ENCODE data around the gene PPFIBP1. TPM values are rescaled to one million over a fixed set of nuclear protein-coding genes. Genes with fewer than 3 reads are reported as not detected.

Gene PPFIBP1
- polyA plus RNA-seq, 1 donor (not counting 4 experiments of a cell fraction or from before 2014, with no cell fraction given), result 83.5 TPM

DNA sequence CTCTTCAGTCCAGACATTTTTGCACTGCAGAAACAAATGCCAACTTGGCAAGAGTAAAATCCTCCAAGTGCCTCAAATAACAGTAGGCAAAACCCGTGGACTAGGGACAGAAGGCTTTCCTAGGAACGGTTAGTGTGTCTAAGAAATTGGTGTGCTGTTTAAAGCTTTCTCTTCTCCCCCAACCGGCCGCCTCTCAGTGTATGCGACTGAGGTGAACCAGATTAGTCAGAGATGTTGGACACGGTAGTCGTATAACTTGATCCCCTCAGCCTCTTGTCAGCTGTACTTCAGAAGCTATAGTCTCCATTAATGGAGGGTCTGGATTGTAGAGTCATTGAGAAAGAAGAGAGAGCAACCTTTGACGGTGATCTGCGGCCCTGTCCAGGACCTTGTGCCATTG, 21.7 kb downstream of the PPFIBP1 start:
- FAIRE-seq (peak; percentile 71), DNase-seq (ENCODE audit: low read depth, low spot score) (no peak)
- Histone ChIP-seq H2AFZ (ENCODE audit: control insufficient read depth, low read length) (no peak overlapping the region), H3K9me3 (ENCODE audit: control insufficient read depth, low read depth, low read length) (no peaks in the 10 kb centered on the region), H3K9ac (ENCODE audit: control insufficient read depth, extremely low read depth, insufficient read depth, low read length) (peak overlapping the region; percentile 54), H3K4me2 (ENCODE audit: control insufficient read depth, extremely low read depth, insufficient read depth, low read depth, low read length) (peak overlapping the region; percentile 68), H3K27ac (ENCODE audit: control insufficient read depth, insufficient read depth, low read length) (peak overlapping the region; percentile 48), H3K79me2 (ENCODE audit: control insufficient read depth, insufficient read depth, low read length) (peaks cover 78% of the 10 kb centered on the region), H3K4me1 (ENCODE audit: control insufficient read depth, extremely low read depth, insufficient read depth, low read length) (peaks cover 76% of the 10 kb centered on the region), H3K36me3 (ENCODE audit: control insufficient read depth in 2 of 2, extremely low read depth in 1 of 2, insufficient read depth in 2 of 2, low read length in 2 of 2) (peaks cover 0 to 1% of the 10 kb centered on the region in 2 experiments), H3K4me3 (ENCODE audit: control insufficient read depth in 2 of 3, extremely low read depth in 1 of 3, insufficient read depth in 2 of 3, low read depth in 1 of 3, low read length in 3 of 3) (no peak overlapping the region), H3K9me1 (ENCODE audit: control insufficient read depth, extremely low read depth, insufficient read depth, low read length) (peaks cover 2% of the 10 kb centered on the region), H4K20me1 (ENCODE audit: control insufficient read depth, extremely low read depth, insufficient read depth, low read length) (no peaks in the 10 kb centered on the region), H3K27me3 (ENCODE audit: control insufficient read depth, extremely low read depth, insufficient read depth, low read length) (no peaks in the 10 kb centered on the region)
- TF ChIP-seq, protein P1, sequence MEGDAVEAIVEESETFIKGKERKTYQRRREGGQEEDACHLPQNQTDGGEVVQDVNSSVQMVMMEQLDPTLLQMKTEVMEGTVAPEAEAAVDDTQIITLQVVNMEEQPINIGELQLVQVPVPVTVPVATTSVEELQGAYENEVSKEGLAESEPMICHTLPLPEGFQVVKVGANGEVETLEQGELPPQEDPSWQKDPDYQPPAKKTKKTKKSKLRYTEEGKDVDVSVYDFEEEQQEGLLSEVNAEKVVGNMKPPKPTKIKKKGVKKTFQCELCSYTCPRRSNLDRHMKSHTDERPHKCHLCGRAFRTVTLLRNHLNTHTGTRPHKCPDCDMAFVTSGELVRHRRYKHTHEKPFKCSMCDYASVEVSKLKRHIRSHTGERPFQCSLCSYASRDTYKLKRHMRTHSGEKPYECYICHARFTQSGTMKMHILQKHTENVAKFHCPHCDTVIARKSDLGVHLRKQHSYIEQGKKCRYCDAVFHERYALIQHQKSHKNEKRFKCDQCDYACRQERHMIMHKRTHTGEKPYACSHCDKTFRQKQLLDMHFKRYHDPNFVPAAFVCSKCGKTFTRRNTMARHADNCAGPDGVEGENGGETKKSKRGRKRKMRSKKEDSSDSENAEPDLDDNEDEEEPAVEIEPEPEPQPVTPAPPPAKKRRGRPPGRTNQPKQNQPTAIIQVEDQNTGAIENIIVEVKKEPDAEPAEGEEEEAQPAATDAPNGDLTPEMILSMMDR (optimal IDR thresholded peaks at IDR 0.05 in 1 of 3, IDR thresholded peaks at IDR 0.05 in 1 of 3, conservative IDR thresholded peaks at IDR 0.05 in 1 of 3; ENCODE audit: extremely low read depth in 1 of 3, insufficient read depth in 2 of 3, low read length in 3 of 3), result no peak
- no peak for TF ChIP-seq EZH2 (IDR thresholded peaks at IDR 0.05; ENCODE audit: low read length)
- dilution Hi-C loops (cut with MboI; ENCODE audit: extremely low pct_ligation_motif_present, low sequenced_read_pairs), result no loop called here

DNA sequence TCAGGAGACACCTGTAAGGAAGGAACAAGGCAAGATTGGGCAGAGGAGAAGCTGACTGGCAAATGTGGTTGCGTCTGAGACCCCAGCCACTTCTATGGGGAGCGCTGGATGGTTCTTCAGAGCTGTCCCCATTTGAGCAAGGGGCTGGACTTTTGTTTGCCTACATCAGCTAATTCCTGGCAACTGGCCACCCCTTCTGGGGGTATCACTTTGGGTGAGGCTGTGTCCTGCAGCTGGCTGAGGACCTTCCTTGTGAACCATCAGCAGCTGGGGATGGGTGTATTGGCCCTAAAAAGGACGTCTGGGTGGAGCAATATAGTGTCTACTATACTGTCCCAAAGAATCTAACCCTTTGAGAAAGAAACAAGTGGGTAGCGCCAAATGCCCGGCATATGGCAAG, 23.6 kb downstream of the PPFIBP1 start:
- peak overlapping the region; percentile 94 for H3K27ac ChIP-seq (ENCODE audit: control insufficient read depth, insufficient read depth, low read length)
- H3K4me2 ChIP-seq (ENCODE audit: control insufficient read depth, extremely low read depth, insufficient read depth, low read depth, low read length), result no peak overlapping the region
- H3K27me3 ChIP-seq (ENCODE audit: control insufficient read depth, extremely low read depth, insufficient read depth, low read length), result no peaks in the 10 kb centered on the region
- peaks cover 80% of the 10 kb centered on the region for H3K79me2 ChIP-seq (ENCODE audit: control insufficient read depth, insufficient read depth, low read length)
- H3K9ac ChIP-seq (ENCODE audit: control insufficient read depth, extremely low read depth, insufficient read depth, low read length), result no peak overlapping the region
- H3K9me3 ChIP-seq (ENCODE audit: control insufficient read depth, low read depth, low read length), result no peaks in the 10 kb centered on the region
- TF ChIP-seq, protein P1 (optimal IDR thresholded peaks at IDR 0.05 in 1 of 3, IDR thresholded peaks at IDR 0.05 in 1 of 3, conservative IDR thresholded peaks at IDR 0.05 in 1 of 3; ENCODE audit: extremely low read depth in 1 of 3, insufficient read depth in 2 of 3, low read length in 3 of 3), result no peak
- no peak for TF ChIP-seq EZH2 (IDR thresholded peaks at IDR 0.05; ENCODE audit: low read length)
- no peak for DNase-seq (ENCODE audit: low read depth, low spot score)
- H3K4me3 ChIP-seq (ENCODE audit: control insufficient read depth in 2 of 3, extremely low read depth in 1 of 3, insufficient read depth in 2 of 3, low read depth in 1 of 3, low read length in 3 of 3), result no peak overlapping the region
- H3K4me1 ChIP-seq (ENCODE audit: control insufficient read depth, extremely low read depth, insufficient read depth, low read length), result peaks cover 68% of the 10 kb centered on the region
- dilution Hi-C loops (cut with MboI; ENCODE audit: extremely low pct_ligation_motif_present, low sequenced_read_pairs), result no loop called here
- no peak for FAIRE-seq
- no peaks in the 10 kb centered on the region for H4K20me1 ChIP-seq (ENCODE audit: control insufficient read depth, extremely low read depth, insufficient read depth, low read length)
- H2AFZ ChIP-seq (ENCODE audit: control insufficient read depth, low read length), result no peak overlapping the region
- peaks cover 0 to 1% of the 10 kb centered on the region in 2 experiments for H3K36me3 ChIP-seq (ENCODE audit: control insufficient read depth in 2 of 2, extremely low read depth in 1 of 2, insufficient read depth in 2 of 2, low read length in 2 of 2)
- peaks cover 2% of the 10 kb centered on the region for H3K9me1 ChIP-seq (ENCODE audit: control insufficient read depth, extremely low read depth, insufficient read depth, low read length)
